GM03348 (cell line): ENCODE results near the gene ARHGEF19.
"Not testable (repeated sequence)": the region's sequence is repeated elsewhere in the genome, so short reads cannot be mapped to it uniquely, and the experiment has no call there.

Experiments used
- DNase-seq: peaks from one replicate; pipeline ENCODE4 v3.0.0; 2012; ENCODE audit warnings: low spot score

The ARHGEF19 gene

GRCh38 chr1:16180291-16180824 lies 32.1 kb downstream of the ARHGEF19 start:
- no peak for DNase-seq

GRCh38 chr1:16178596-16179497 lies 33.6 kb downstream of the ARHGEF19 start:
- DNase-seq, result no peak

DNA sequence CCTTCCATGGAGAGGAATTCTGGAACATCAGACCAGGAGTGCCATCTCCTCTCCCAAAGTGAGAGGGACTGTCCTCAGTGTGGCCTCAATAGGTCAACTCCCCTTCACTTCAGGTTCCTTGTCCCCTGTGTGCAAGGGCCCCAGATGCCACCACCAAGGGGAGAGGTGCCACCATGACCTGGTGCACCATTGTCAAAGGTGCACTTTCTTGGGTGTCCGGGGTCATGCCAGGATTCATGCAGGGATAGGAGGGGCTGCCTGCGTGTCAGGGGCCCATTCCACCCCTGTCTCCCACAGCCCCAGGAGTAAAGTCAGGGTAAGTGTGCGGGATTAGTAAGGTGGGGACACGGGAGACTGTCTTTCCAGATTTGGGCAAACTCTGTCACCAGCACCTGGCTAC lies 35.1 kb downstream of the ARHGEF19 start:
- no peak for DNase-seq

DNA sequence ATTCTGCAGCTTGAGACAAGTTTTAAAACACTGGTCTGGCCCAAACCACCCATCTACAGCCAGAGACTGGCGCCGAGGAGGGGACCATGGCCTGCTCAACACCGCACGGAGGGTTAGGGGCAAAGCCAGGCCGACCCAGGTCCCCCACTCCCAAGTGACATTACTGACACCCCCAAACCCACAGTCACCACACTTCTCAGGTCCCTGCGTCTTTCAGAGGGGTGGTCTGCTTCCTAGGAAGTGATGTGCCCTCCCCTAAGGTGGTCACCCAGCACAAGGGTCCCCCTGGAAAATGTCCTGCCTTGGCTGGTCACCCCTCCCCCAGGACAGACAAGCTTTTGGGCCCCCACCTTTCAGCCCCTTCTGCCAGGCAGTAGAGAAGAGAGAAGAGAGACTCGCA lies 35.8 kb downstream of the ARHGEF19 start:
- DNase-seq, result no peak

GRCh38 chr1:16175610-16176553 lies 36.6 kb downstream of the ARHGEF19 start:
- DNase-seq, result peak; percentile 93

DNA sequence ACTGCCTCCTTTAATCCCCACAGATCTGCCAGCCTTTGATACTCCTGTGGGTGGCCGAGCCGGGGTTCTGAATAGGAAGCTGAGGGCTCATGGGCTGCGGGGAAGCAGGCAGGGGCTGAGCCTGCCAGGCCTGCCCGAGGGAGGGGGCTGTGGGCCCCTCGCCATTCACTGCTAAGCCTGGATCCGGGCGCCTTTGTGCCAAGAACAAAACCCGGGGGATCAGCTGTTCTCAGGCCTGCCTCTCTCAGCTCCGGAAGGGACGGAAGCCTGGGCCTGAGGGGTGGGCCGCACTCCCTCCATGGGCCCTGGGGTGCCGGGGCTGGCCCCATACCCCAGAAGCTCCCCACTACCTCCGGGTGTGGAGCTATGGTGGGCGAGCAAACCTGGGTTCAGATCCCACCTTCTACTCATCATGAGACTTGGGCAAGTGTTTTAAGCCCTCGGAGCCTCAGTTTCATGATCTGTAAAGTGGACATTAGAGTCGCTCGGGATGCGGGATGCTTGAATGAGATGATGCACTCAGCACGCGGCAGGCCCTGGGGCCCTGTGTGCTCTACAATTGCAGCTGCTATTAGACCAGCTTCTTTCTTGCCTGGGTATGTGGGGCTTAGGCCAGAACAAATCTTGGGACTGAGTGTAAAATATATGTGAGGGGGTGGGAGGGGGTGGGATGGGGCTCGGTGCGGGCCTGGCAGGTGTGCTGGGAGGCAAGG lies 37.4 kb downstream of the ARHGEF19 start:
- DNase-seq, result no peak

- no peak for DNase-seq
These were observed 38.1 kb downstream of the ARHGEF19 start for GRCh38 chr1:16174261-16174868.

- peak; percentile 79 for DNase-seq
These were observed 38.8 kb downstream of the ARHGEF19 start for GRCh38 chr1:16173447-16174260.

DNA sequence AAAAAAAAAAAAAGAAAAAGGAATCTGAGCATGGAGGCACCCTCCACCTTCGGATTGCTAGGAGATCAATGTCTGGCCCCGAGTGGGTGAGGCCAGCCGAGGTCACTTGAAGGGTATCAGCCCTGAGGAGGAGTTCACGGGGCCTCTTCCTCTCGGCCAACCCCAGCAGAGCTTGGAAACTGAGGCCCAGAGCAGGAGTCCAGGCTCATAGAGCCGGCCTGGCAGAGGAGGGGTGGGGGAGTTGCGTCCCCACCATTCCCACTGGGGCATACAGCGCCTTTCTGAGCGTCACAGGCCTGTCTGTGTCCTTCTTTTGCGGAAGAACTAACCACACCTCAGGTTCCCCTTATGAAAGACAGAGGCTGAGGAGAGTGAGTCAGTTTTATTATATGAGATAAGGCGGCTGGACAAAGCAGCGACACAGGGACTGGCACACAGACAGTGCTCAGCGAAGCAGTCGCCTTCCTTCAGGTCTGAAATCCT lies 39.4 kb downstream of the ARHGEF19 start:
- DNase-seq, result no peak

GRCh38 chr1:16172218-16172830 lies 40.1 kb downstream of the ARHGEF19 start:
- DNase-seq, result no peak

GRCh38 chr1:16171314-16172151 lies 40.9 kb downstream of the ARHGEF19 start:
- no peak for DNase-seq

DNA sequence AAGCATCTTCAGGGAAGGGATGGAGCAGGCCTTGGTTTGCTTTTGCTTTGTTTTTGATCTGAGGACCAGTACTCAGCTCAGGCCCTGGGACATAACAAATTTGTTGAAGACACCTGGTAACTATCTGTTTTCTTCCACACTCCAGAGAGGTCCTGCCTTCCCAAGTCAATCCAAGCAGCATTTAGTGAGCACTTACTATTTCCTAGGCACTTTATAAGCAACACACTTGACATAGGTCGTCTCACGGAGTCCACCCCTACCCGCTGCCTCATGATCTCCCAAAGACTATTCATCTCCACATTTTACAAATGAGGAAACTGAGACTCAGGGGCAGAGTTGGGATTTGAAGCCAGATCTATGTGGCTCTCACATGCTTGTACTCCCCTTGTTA lies 42.2 kb downstream of the ARHGEF19 start:
- no peak for DNase-seq

DNA sequence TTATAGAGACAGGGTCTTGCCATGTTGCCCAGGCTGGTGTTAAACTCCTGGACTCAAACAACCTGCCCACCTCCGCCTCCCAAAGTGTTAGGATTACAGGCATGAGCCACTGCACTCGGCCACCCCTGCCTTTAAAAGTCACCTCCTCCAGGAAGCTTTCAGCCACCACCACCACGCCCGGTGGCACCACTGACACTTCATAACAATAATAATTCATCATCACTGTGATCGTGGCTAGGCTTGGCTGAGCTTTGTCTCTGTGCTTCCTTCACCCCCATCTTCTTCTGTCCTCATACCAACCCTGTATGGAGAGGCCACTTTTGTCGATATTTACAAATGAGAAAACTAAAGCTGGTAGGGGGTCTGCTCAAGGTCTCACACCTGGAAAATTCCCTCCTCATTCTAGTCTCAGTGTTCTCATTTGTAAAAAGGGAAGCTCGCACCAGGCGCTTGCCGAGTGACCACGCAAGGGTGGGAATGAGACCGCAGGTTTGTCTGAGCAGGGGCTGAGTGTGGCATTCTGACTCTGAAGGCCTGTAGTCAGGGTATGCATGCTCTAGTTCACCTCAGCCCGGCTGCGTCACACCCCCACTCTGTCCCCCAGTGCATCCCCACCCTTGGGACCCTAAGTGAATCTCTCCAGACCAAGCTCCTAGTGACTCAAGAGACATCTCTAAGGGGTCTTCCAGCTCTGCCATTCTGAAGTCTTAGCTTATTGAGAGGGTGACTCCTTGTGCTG lies 43.7 kb downstream of the ARHGEF19 start:
- no peak for DNase-seq

GRCh38 chr1:16168144-16168495 lies 44.3 kb downstream of the ARHGEF19 start:
- not testable (repeated sequence) for DNase-seq

DNA sequence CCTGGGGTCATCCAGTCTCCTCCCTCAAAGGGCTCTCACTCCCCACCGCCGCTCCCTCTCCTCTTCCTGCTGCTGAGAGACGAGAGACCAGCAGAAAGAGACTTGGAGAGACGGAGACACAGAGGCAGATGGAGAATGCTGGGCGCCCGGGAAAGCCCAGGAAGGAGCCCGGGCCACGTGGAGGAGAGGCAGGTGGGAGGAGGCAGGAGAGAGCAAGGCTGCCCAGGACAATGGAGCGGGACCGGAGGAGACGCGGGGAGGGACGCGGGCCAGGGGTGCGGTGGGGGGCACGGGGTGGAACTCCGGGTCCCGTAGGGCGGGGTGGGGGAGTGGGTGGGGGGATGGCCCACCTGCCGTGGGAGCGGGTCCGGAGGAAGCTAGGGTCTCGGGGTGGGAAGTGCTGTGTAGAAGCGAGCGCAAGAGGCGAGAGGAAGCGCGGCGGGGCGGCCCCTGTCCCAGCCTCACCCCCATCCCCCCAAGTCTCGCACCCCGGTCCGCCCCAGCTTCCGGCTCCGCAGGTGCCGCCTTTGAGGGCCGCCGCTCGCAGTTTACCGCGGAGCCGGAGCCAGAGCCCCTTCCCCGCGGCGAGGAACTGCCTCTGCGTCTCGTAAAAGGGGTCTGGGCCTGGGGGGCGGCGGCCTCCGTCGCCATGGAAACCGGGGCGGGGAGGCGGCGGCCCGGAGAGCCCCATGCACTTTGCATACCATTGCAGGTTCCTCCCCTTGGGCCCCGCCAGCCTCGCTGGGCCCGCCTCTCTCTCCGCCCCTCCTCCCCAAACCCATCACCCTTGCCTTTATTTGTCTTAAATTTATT lies 44.9 kb downstream of the ARHGEF19 start:
- DNase-seq, result peak; percentile 86

GRCh38 chr1:16166117-16166516 lies 46.3 kb downstream of the ARHGEF19 start:
- no peak for DNase-seq

DNA sequence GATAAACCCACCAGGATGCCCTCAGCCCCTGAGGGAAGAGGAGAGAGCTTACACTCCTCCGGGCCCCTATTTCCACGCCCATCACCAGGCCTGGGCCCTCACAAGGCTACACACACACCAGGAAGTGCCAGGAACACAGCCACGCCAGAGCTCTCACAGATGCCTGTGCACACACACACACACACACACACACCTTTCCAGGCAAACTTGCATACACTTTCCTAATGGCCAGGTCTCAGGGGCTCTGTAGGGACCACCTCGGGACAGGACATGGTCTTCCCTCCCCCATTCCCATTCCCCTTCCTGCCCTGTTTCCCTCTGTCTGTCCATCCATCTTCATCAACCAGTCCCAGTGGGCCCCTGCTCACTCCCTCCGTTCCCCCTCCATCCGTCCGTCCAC lies 46.9 kb downstream of the ARHGEF19 start:
- no peak for DNase-seq

- no peak for DNase-seq
These were observed 47.4 kb downstream of the ARHGEF19 start for GRCh38 chr1:16165073-16165364.
